GM23338 (cell line): Measurements from ENCODE around the gene MYO1D. TPM values are rescaled to one million over a fixed set of nuclear protein-coding genes. Genes with fewer than 3 reads are reported as not detected.

Experiments
- ATAC-seq: fragments of 200-7000 bp; cut with Tn5 transposase; 3 replicates; pipeline ENCODE4 v1.9.1; 2020
- DNase-seq: peaks from one replicate; pipeline ENCODE4 v3.0.0-alpha.2; 2015; ENCODE audit warnings: low spot score
- H2AFZ ChIP-seq: fragments of 200-600 bp; sonication (generic); 2 replicates; pipeline ENCODE4 v1.8.0; 2016; ENCODE audit warnings: antibody characterized with exemption, mild to moderate bottlenecking, moderate library complexity
- H3F3A ChIP-seq: fragments of 200-600 bp; sonication (generic); replicated peaks from 2 replicates; pipeline ENCODE4 v1.8.0; 2017; ENCODE audit warnings: antibody characterized with exemption, mixed run types, low read depth
- H3K27ac ChIP-seq: fragments of 200-600 bp; sonication (generic); 2 replicates; pipeline ENCODE4 v1.6.1; 2016; ENCODE audit warnings: low read depth
- H3K27me3 ChIP-seq: fragments of 200-600 bp; sonication (generic); 2 replicates; pipeline ENCODE4 v1.8.0; 2016; ENCODE audit warnings: mild to moderate bottlenecking, mixed run types, moderate library complexity; ENCODE audit not compliant: insufficient read depth
- H3K36me3 ChIP-seq: fragments of 200-600 bp; sonication (generic); 2 replicates; pipeline ENCODE4 v1.8.0; 2016; ENCODE audit warnings: mild to moderate bottlenecking; ENCODE audit not compliant: insufficient read depth
- H3K4me1 ChIP-seq: fragments of 200-600 bp; sonication (generic); 2 replicates; pipeline ENCODE4 v1.8.0; 2016; ENCODE audit warnings: mild to moderate bottlenecking, moderate library complexity; ENCODE audit not compliant: insufficient read depth
- H3K4me2 ChIP-seq: fragments of 200-600 bp; sonication (generic); 2 replicates; pipeline ENCODE4 v1.7.1; 2017; ENCODE audit warnings: mixed run types
- H3K4me3 ChIP-seq: fragments of 200-600 bp; sonication (generic); 2 replicates; pipeline ENCODE4 v1.6.1; 2016; ENCODE audit warnings: mixed run types
- H3K79me2 ChIP-seq: fragments of 200-600 bp; sonication (generic); replicated peaks from 2 replicates; pipeline ENCODE4 v1.8.0; 2017; ENCODE audit warnings: mild to moderate bottlenecking; ENCODE audit not compliant: insufficient read depth
- H3K9me2 ChIP-seq: fragments of 200-600 bp; sonication (generic); 2 replicates; pipeline ENCODE4 v1.8.0; 2017; ENCODE audit not compliant: insufficient read depth
- H4K20me1 ChIP-seq: fragments of 200-600 bp; sonication (generic); replicated peaks from 2 replicates; pipeline ENCODE4 v1.8.0; 2017; ENCODE audit warnings: mild to moderate bottlenecking; ENCODE audit not compliant: insufficient read depth
- H3K27ac Mint-ChIP-seq: 2 replicates; pipeline ENCODE4 v1.8.0; 2020; ENCODE audit warnings: inconsistent platforms, mild to moderate bottlenecking, moderate library complexity, mixed read lengths
- H3K27me3 Mint-ChIP-seq: 3 replicates; pipeline ENCODE4 v1.8.0; 2022; ENCODE audit warnings: low read depth, mild to moderate bottlenecking, moderate library complexity, mixed read lengths, inconsistent platforms; ENCODE audit not compliant: insufficient read depth, poor library complexity
- H3K36me3 Mint-ChIP-seq: 3 replicates; pipeline ENCODE4 v1.8.0; 2021; ENCODE audit warnings: low read depth, mild to moderate bottlenecking, inconsistent platforms, moderate library complexity, mixed read lengths
- H3K4me1 Mint-ChIP-seq: 3 replicates; pipeline ENCODE4 v1.8.0; 2020; ENCODE audit warnings: mild to moderate bottlenecking, inconsistent platforms, mixed read lengths
- H3K4me3 Mint-ChIP-seq: 3 replicates; pipeline ENCODE4 v1.8.0; 2021; ENCODE audit warnings: moderate library complexity, mild to moderate bottlenecking, inconsistent platforms, mixed read lengths
- H3K9me3 Mint-ChIP-seq: 3 replicates; pipeline ENCODE4 v1.8.0; 2020; ENCODE audit warnings: moderate library complexity, mild to moderate bottlenecking, inconsistent platforms, mixed read lengths
- EZH2phosphoT487 ChIP-seq: fragments of 200-600 bp; sonication (generic); IDR thresholded peaks from one replicate; pipeline ENCODE4 v1.8.1; 2018; ENCODE audit warnings: antibody characterized with exemption; ENCODE audit not compliant: unreplicated experiment
- NANOG ChIP-seq: IDR thresholded peaks from 2 replicates; pipeline ENCODE4 v1.6.1; 2016; ENCODE audit warnings: antibody characterized with exemption, borderline replicate concordance
- ZNF462 ChIP-seq: fragments of 250-450 bp; sonication (Bioruptor Pico); IDR thresholded peaks from 2 replicates; pipeline ENCODE4 v1.5.0; 2020; ENCODE audit warnings: mild to moderate bottlenecking, moderate library complexity
- polyA plus RNA-seq: library from polyadenylated mRNA; unstranded; fragments of >200 nt; fragmentation: Nextera tagmentation; extraction: Ambion mirVana; gene quantifications from 2 replicates; pipeline ENCODE4 v1.2.1, GENCODE V29; 2016
- total RNA-seq: library from RNA; depleted of rRNA; stranded (reverse); fragments of >200 nt; shearing (Covaris generic); gene quantifications from 2 replicates; pipeline ENCODE4 v1.2.3, GENCODE V29; 2014

Gene MYO1D
- total and polyA plus RNA-seq, 2 experiments from 2014 or later = 8.6 to 28.6 TPM

- no peak for TF ChIP-seq ZNF462 (CRISPR knock-in tag)
These were observed 145.2 kb downstream of the MYO1D start (continued) for GRCh38 chr17:32731556-32732295.

GRCh38 chr17:32727681-32728080 is 149.2 kb downstream of the MYO1D start:
- H3K4me1 ChIP-seq = no peaks in the 10 kb centered on the region
- H4K20me1 ChIP-seq = no peaks in the 10 kb centered on the region

More at GRCh38 chr17:32727681-32728080, 149.2 kb downstream of the MYO1D start:
- no peaks in the 10 kb centered on the region for H3K27me3 ChIP-seq
- no peak overlapping the region for H3K4me3 Mint-ChIP-seq
- no peak for DNase-seq
- H3K27ac Mint-ChIP-seq = no peak overlapping the region
- H3K36me3 ChIP-seq = peaks cover 10% of the 10 kb centered on the region
- H2AFZ ChIP-seq = no peak overlapping the region
- no peak overlapping the region for H3K27ac ChIP-seq
- peaks cover 5% of the 10 kb centered on the region for H3K27me3 Mint-ChIP-seq
- no peaks in the 10 kb centered on the region for H3K9me2 ChIP-seq
- TF ChIP-seq ZNF462 (CRISPR knock-in tag) (no peak), EZH2phosphoT487 (no peak), NANOG (no peak)
- peaks cover 18% of the 10 kb centered on the region for H3K9me3 Mint-ChIP-seq
- peaks cover 29% of the 10 kb centered on the region for H3K36me3 Mint-ChIP-seq
- H3F3A ChIP-seq = no peaks in the 10 kb centered on the region
- H3K79me2 ChIP-seq = no peaks in the 10 kb centered on the region
- H3K4me2 ChIP-seq = no peak overlapping the region
- no peaks in the 10 kb centered on the region for H3K4me1 Mint-ChIP-seq
- no peak overlapping the region for H3K4me3 ChIP-seq
- no peak for ATAC-seq
